ENCODE measurements around the gene OAT. TPM values are rescaled to one million over a fixed set of nuclear protein-coding genes. Genes with fewer than 3 reads are reported as not detected.

Gene OAT
- total RNA-seq, 2 experiments from 2014 or later, result 25.3 to 28.0 TPM

Other genes with a start within 250 kb of the OAT start
- not detected for gene NKX1-2, start 31.1 kb upstream of the OAT start, total RNA-seq
- gene LHPP, start 42.9 kb upstream of the OAT start, total RNA-seq, result 10 to 100 TPM; 21.4 to 24.3 TPM

Measured in activated naive CD8-positive, alpha-beta T cell treated with anti-CD3 and anti-CD28 coated beads, Interleukin-2, amount 10 ng/mL, durations not matched to agents 7 days and 5 days (primary cell).